Spleen (tissue), 11 donors: ENCODE results near the gene GRAP2. TPM values are rescaled to one million over a fixed set of nuclear protein-coding genes. Genes with fewer than 3 reads are reported as not detected.
A peak's percentile ranks its signal among the peaks of the same experiment; 100 is the strongest.

Source experiments
- DNase-seq: peaks from one replicate; pipeline ENCODE4 v3.0.0-alpha.2; 2020
- H3K27ac ChIP-seq, 8 donors: fragments of 200-600 bp; sonication (generic) in 7 of 8; 1 replicate in 4 of 8; 2 replicates in 4 of 8; pipeline versions ENCODE4 v1.5.0 to v1.8.0; 2016 to 2021; ENCODE audit warnings: inconsistent platforms in 4 of 8, mild to moderate bottlenecking in 4 of 8, moderate library complexity in 1 of 8
- H3K27me3 ChIP-seq, 7 donors: fragments of 200-600 bp; sonication (generic) in 6 of 7; replicated peaks in 1 of 7; 1 replicate in 4 of 7; 2 replicates in 3 of 7; pipeline versions ENCODE4 v1.5.0 to v1.8.0; 2016 to 2021; ENCODE audit warnings: inconsistent platforms in 3 of 7, mild to moderate bottlenecking in 1 of 7
- H3K36me3 ChIP-seq, 6 donors: fragments of 200-600 bp; sonication (generic) in 5 of 6; 1 replicate in 4 of 6; 2 replicates in 2 of 6; pipeline versions ENCODE4 v1.5.0 to v1.8.0; 2016 to 2021; ENCODE audit warnings: inconsistent platforms in 2 of 6
- H3K4me1 ChIP-seq, 6 donors: fragments of 200-600 bp; sonication (generic) in 5 of 6; 1 replicate in 3 of 6; 2 replicates in 3 of 6; pipeline versions ENCODE4 v1.5.0 to v1.8.0; 2016 to 2021; ENCODE audit warnings: inconsistent platforms in 3 of 6
- H3K4me3 ChIP-seq, 8 donors: fragments of 200-600 bp; sonication (generic) in 7 of 8; 1 replicate in 4 of 8; 2 replicates in 4 of 8; pipeline versions ENCODE4 v1.5.0 to v1.8.0; 2016 to 2021; ENCODE audit warnings: inconsistent platforms in 4 of 8, mild to moderate bottlenecking in 4 of 8, moderate library complexity in 2 of 8
- H3K9me3 ChIP-seq, 8 donors: fragments of 200-600 bp; sonication (generic) in 7 of 8; 1 replicate in 4 of 8; 2 replicates in 4 of 8; pipeline versions ENCODE4 v1.5.0 to v1.8.0; 2016 to 2021; ENCODE audit warnings: inconsistent platforms in 4 of 8
- CTCF ChIP-seq, 11 experiments: fragments of 200-600 bp in 7 of 11; fragments of 450-650 bp in 4 of 11; sonication (generic) in 4 of 11; IDR thresholded peaks in 8 of 11; conservative IDR thresholded peaks in 3 of 11; 1 replicate in 7 of 11; 2 replicates in 4 of 11; pipeline versions ENCODE4 v1.4.0 to v1.8.0; 2016 to 2021; ENCODE audit warnings: antibody characterized with exemption in 11 of 11, inconsistent platforms in 4 of 11, mild to moderate bottlenecking in 1 of 11
- POLR2A ChIP-seq, 3 donors: fragments of 450-650 bp; IDR thresholded peaks; one replicate each; pipeline ENCODE4 v1.5.1; 2017; ENCODE audit warnings: antibody characterized with exemption in 3 of 3, mild to moderate bottlenecking in 1 of 3
- POLR2AphosphoS5 ChIP-seq, 3 donors: sonication (generic); formaldehyde crosslinking; IDR thresholded peaks; one replicate each; pipeline ENCODE4 v1.5.1; 2017; ENCODE audit warnings: antibody characterized with exemption in 3 of 3
- WGBS, 5 donors: extraction: QIAGEN DNeasy Blood & Tissue Kit in 3 of 5; methylation state at CpG; one replicate each; pipeline versions ENCODE4 v1.1.5 to v1.1.7; 2013 to 2018; 5-methylcytosine and 5-hydroxymethylcytosine counted together
- intact Hi-C: fragments of 100-400 bp; cut with DNase I; formaldehyde crosslinking; loops from one replicate; pipeline ENCODE4 v1.15.0; 2023; ENCODE audit warnings: low total_unique reads
- polyA plus RNA-seq, 3 donors: library from polyadenylated mRNA; stranded (reverse); fragments of 200-250 nt; gene quantifications; one replicate each; pipeline ENCODE4 v1.2.1, GENCODE V29; 2013
- total RNA-seq, 7 donors: library from RNA; depleted of rRNA in 3 of 7; stranded (reverse); fragments of >200 nt in 3 of 7; fragmentation: NEBNext Ultra II Directional in 4 of 7; extraction: Animal tissue kit (Norgen Biotek cat#: 25700) in 4 of 7; gene quantifications; one replicate each; pipeline versions ENCODE4 v1.1.0 to v1.2.1, GENCODE V29; 2016 to 2021
- donor health status: healthy with polysubstance abuse.
- donor health status: DM: no; HTN: no; CAD: no; lungs with moderate emphysema.
- donor health status: DM: no; HTN: no; CAD: no.
- donor health status: Bipolar disorder and iron deficiency.
- donor health status: healthy.
- donor health status: DM: no; HTN: no; CAD: no.
- donor health status: DM: yes; HTN: yes; CAD: no.

The GRAP2 gene
- total and polyA plus RNA-seq, 10 donors = 3.1 to 40.3 (median 29.8) TPM

- Histone ChIP-seq H3K4me3 (no peak overlapping the region), H3K27me3 (no peaks in the 10 kb centered on the region), H3K36me3 (peaks cover 0 to 93% (median 18%) of the 10 kb centered on the region in 6 donors), H3K27ac (no peak overlapping the region), H3K9me3 (no peaks in the 10 kb centered on the region), H3K4me1 (peaks cover 0 to 22% (median 5%) of the 10 kb centered on the region in 6 donors)
- TF ChIP-seq CTCF (IDR thresholded peaks at IDR 0.05 in 8 of 11, conservative IDR thresholded peaks at IDR 0.05 in 3 of 11) (no peak), POLR2AphosphoS5 (IDR thresholded peaks at IDR 0.05) (no peak), POLR2A (IDR thresholded peaks at IDR 0.05) (no peak)
- no peak for DNase-seq
- 72 to 91% (median 79%) methylated on average over 9 of the region's 9 CpGs for WGBS, 5 donors
- intact Hi-C loops = no loop called here
These were observed 66.4 kb downstream of the GRAP2 start for GRCh38 chr22:39967103-39967829.

- TF ChIP-seq POLR2AphosphoS5 (IDR thresholded peaks at IDR 0.05) (peak in 2 of 3 donors; percentile 5 to 8), POLR2A (IDR thresholded peaks at IDR 0.05) (no peak), CTCF (IDR thresholded peaks at IDR 0.05 in 8 of 11, conservative IDR thresholded peaks at IDR 0.05 in 3 of 11) (no peak)
- peaks cover 0 to 96% (median 19%) of the 10 kb centered on the region in 6 donors for H3K36me3 ChIP-seq
- DNase-seq = no peak
- 71 to 89% (median 84%) methylated on average over 15 to 20 of the region's 20 CpGs for WGBS, 5 donors
- intact Hi-C loops = no loop called here
- no peaks in the 10 kb centered on the region for H3K27me3 ChIP-seq
- no peaks in the 10 kb centered on the region for H3K9me3 ChIP-seq
- peaks cover 0 to 12% (median 1%) of the 10 kb centered on the region in 6 donors for H3K4me1 ChIP-seq
- no peak overlapping the region for H3K27ac ChIP-seq
- H3K4me3 ChIP-seq = no peak overlapping the region
These were observed 67.4 kb downstream of the GRAP2 start for GRCh38 chr22:39967996-39968972.

- no peaks in the 10 kb centered on the region for H3K9me3 ChIP-seq
- H3K27me3 ChIP-seq = no peaks in the 10 kb centered on the region
- peaks cover 0 to 9% (median 1%) of the 10 kb centered on the region in 6 donors for H3K4me1 ChIP-seq
- WGBS, 5 donors = 93 to 100% (median 97%) methylated on average over 2 to 10 of the region's 10 CpGs
- H3K36me3 ChIP-seq = peaks cover 0 to 79% (median 19%) of the 10 kb centered on the region in 6 donors
- H3K4me3 ChIP-seq = no peak overlapping the region
- H3K27ac ChIP-seq = no peak overlapping the region
- no peak for DNase-seq
- TF ChIP-seq POLR2A (IDR thresholded peaks at IDR 0.05) = no peak
- no peak for TF ChIP-seq POLR2AphosphoS5 (IDR thresholded peaks at IDR 0.05)
- TF ChIP-seq CTCF (IDR thresholded peaks at IDR 0.05 in 8 of 11, conservative IDR thresholded peaks at IDR 0.05 in 3 of 11) = no peak
- intact Hi-C loops = no loop called here
These were observed 69.9 kb downstream of the GRAP2 start for GRCh38 chr22:39970742-39971141.
